ENCODE measurements around the gene NUP93.

Gene NUP93

DNA sequence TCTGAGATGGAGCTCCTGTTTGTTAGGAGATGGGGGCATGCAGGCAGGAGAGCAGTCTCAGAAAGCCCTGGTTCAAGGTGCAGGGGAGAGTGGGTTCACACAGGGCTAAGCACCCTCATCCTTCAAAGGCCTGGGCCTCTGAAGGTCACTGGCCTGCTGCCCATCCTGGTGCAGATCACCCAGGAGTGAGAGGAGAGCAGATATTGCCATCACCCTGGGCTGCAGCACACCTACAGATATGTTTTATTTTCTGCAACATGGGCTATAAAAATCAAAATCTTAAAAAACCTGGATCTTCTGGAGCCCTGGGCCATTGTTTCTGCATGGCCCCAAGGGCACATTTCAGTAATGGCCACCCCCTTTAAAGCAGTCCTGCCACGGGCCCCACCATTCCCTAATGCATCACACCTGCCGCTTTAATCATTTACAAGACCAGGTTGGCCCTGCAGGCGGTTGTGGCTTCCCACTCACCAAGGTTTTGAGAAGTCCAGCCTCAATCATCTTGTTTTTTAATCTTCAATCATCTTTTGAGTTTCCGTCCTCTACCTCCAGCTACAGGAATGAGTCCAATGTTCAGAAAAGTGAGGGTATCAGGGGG lies 20.4 kb upstream of the NUP93 start:
- Histone ChIP-seq H3K4me3 (ENCODE audit: low read depth, low read length) (no peak overlapping the region), H3K27ac (ENCODE audit: extremely low read depth, low read depth, low read length) (no peak overlapping the region), H3K36me3 (ENCODE audit: control insufficient read depth in 2 of 2, insufficient read depth in 1 of 2, low read length in 2 of 2) (no peaks in the 10 kb centered on the region), H3K4me1 (ENCODE audit: control insufficient read depth, insufficient read depth, low read length) (no peaks in the 10 kb centered on the region), H3K9me3 (ENCODE audit: control insufficient read depth, insufficient read depth, low read depth, low read length) (no peaks in the 10 kb centered on the region)
- ChIA-PET CTCF (interaction anchor here (0.6 kb wide), 2 partner anchors 10 to 346 kb away, joined by 3 read pairs; no protein-coding TSS in a partner anchor), POLR2A (no interaction called here)
- TF ChIP-seq HOXA7 (CRISPR knock-in tag; IDR thresholded peaks at IDR 0.05; ENCODE audit: borderline replicate concordance): no peak
- TF ChIP-seq ZNF629 (tag by site-specific recombination; IDR thresholded peaks at IDR 0.05): no peak
- TF ChIP-seq, protein P1, sequence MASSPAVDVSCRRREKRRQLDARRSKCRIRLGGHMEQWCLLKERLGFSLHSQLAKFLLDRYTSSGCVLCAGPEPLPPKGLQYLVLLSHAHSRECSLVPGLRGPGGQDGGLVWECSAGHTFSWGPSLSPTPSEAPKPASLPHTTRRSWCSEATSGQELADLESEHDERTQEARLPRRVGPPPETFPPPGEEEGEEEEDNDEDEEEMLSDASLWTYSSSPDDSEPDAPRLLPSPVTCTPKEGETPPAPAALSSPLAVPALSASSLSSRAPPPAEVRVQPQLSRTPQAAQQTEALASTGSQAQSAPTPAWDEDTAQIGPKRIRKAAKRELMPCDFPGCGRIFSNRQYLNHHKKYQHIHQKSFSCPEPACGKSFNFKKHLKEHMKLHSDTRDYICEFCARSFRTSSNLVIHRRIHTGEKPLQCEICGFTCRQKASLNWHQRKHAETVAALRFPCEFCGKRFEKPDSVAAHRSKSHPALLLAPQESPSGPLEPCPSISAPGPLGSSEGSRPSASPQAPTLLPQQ (tag by site-specific recombination; IDR thresholded peaks at IDR 0.05): 0 out of 2 replicates have a peak, but pooled peaks have one; percentile 35

DNA sequence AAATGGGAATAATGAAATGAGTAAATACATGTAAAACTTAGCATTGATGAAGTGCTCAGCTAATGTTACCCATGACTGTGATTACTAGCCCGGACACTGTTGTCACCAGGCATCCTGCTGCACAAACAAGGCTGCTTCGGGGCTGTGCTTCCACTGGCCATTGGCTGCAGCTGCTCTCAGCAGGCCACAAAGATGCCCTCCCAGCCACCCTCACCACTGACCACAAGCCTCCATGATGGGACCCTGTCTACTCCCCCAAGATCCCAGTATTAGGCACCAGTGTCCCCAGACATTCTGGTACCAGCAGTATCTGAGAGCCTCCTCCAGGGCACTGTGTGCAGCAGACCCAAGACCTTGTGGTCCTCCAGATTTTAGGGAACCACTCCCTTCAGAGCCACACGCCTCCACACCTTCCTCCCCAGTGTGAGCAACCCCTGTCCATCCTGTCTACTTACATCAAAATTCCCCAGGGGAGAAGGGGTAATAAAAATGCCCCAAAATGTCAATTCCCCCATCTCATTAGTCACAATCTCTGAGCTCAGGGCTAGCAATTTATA lies 19.7 kb upstream of the NUP93 start:
- H3K9me3 ChIP-seq (ENCODE audit: control insufficient read depth, insufficient read depth, low read depth, low read length): no peaks in the 10 kb centered on the region
- CTCF ChIA-PET: interaction anchor here (0.6 to 1.4 kb wide), 2 partner anchors 9 kb away, joined by 3 to 6 read pairs; no protein-coding TSS in a partner anchor
- no peak overlapping the region for H3K27ac ChIP-seq (ENCODE audit: extremely low read depth, low read depth, low read length)
- POLR2A ChIA-PET: no interaction called here
- H3K36me3 ChIP-seq (ENCODE audit: control insufficient read depth in 2 of 2, insufficient read depth in 1 of 2, low read length in 2 of 2): no peaks in the 10 kb centered on the region
- TF ChIP-seq ZNF701 (tag by site-specific recombination; IDR thresholded peaks at IDR 0.05): no peak
- no peak for TF ChIP-seq ZNF292 (tag by site-specific recombination; IDR thresholded peaks at IDR 0.05; ENCODE audit: borderline replicate concordance, low read depth)
- no peak for TF ChIP-seq ZNF175 (tag by site-specific recombination; IDR thresholded peaks at IDR 0.05)
- TF ChIP-seq, protein P2, sequence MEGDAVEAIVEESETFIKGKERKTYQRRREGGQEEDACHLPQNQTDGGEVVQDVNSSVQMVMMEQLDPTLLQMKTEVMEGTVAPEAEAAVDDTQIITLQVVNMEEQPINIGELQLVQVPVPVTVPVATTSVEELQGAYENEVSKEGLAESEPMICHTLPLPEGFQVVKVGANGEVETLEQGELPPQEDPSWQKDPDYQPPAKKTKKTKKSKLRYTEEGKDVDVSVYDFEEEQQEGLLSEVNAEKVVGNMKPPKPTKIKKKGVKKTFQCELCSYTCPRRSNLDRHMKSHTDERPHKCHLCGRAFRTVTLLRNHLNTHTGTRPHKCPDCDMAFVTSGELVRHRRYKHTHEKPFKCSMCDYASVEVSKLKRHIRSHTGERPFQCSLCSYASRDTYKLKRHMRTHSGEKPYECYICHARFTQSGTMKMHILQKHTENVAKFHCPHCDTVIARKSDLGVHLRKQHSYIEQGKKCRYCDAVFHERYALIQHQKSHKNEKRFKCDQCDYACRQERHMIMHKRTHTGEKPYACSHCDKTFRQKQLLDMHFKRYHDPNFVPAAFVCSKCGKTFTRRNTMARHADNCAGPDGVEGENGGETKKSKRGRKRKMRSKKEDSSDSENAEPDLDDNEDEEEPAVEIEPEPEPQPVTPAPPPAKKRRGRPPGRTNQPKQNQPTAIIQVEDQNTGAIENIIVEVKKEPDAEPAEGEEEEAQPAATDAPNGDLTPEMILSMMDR (tag by site-specific recombination; IDR thresholded peaks at IDR 0.05): no peak
- TF ChIP-seq FEZF1 (tag by site-specific recombination; IDR thresholded peaks at IDR 0.05): no peak
- TF ChIP-seq, protein P3, sequence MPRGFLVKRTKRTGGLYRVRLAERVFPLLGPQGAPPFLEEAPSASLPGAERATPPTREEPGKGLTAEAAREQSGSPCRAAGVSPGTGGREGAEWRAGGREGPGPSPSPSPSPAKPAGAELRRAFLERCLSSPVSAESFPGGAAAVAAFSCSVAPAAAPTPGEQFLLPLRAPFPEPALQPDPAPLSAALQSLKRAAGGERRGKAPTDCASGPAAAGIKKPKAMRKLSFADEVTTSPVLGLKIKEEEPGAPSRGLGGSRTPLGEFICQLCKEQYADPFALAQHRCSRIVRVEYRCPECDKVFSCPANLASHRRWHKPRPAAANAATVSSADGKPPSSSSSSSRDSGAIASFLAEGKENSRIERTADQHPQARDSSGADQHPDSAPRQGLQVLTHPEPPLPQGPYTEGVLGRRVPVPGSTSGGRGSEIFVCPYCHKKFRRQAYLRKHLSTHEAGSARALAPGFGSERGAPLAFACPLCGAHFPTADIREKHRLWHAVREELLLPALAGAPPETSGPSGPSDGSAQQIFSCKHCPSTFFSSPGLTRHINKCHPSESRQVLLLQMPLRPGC (tag by site-specific recombination; IDR thresholded peaks at IDR 0.05): no peak
- no peak for TF ChIP-seq ZNF24 (tag by site-specific recombination; IDR thresholded peaks at IDR 0.05)
- no peak for TF ChIP-seq ZNF114 (tag by site-specific recombination; IDR thresholded peaks at IDR 0.05)
- TF ChIP-seq ZNF391 (tag by site-specific recombination; IDR thresholded peaks at IDR 0.05; ENCODE audit: borderline replicate concordance, low read depth): no peak
- TF ChIP-seq ZNF174 (tag by site-specific recombination; IDR thresholded peaks at IDR 0.05): no peak
- H3K4me3 ChIP-seq (ENCODE audit: low read depth, low read length): no peak overlapping the region
- H3K4me1 ChIP-seq (ENCODE audit: control insufficient read depth, insufficient read depth, low read length): no peaks in the 10 kb centered on the region

DNA sequence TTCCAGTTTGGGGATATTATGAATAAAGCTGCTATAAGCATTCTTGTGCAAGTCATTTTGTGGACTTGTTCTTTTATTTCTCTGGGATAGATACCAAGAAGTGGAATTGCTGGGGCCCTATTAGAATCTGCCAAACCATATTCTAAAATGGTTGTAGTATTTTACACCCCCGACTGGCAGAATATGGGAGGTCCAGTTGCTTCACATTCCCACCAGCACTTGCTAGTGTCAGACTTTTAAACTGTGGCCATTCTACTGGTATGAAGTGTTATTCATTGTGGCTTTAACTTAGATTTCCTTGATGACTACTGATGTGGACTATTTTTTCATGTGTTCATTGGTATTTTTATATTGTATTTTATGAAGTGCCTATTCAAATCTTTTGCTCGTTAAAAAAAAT lies 18.1 kb upstream of the NUP93 start:
- POLR2A ChIA-PET: no interaction called here
- no peaks in the 10 kb centered on the region for H3K36me3 ChIP-seq (ENCODE audit: control insufficient read depth in 2 of 2, insufficient read depth in 1 of 2, low read length in 2 of 2)
- no peaks in the 10 kb centered on the region for H3K9me3 ChIP-seq (ENCODE audit: control insufficient read depth, insufficient read depth, low read depth, low read length)
- CTCF ChIA-PET: interaction anchor here (0.6 to 0.7 kb wide), 2 partner anchors 38 to 188 kb away, joined by 3 to 5 read pairs; no protein-coding TSS in a partner anchor
- no peaks in the 10 kb centered on the region for H3K4me1 ChIP-seq (ENCODE audit: control insufficient read depth, insufficient read depth, low read length)
- no peak overlapping the region for H3K27ac ChIP-seq (ENCODE audit: extremely low read depth, low read depth, low read length)
- no peak overlapping the region for H3K4me3 ChIP-seq (ENCODE audit: low read depth, low read length)
- TF ChIP-seq ZNF843 (tag by site-specific recombination; IDR thresholded peaks at IDR 0.05) (no peak), ZNF501 (tag by site-specific recombination; IDR thresholded peaks at IDR 0.05) (no peak), ZNF121 (tag by site-specific recombination; IDR thresholded peaks at IDR 0.05) (no peak), SETDB1 (IDR thresholded peaks at IDR 0.05; ENCODE audit: insufficient read length, low read length) (no peak), ZNF776 (tag by site-specific recombination; IDR thresholded peaks at IDR 0.05; ENCODE audit: borderline replicate concordance) (no peak), ZNF670 (tag by site-specific recombination; IDR thresholded peaks at IDR 0.05; ENCODE audit: low read depth) (no peak)
- TF ChIP-seq, protein P4, sequence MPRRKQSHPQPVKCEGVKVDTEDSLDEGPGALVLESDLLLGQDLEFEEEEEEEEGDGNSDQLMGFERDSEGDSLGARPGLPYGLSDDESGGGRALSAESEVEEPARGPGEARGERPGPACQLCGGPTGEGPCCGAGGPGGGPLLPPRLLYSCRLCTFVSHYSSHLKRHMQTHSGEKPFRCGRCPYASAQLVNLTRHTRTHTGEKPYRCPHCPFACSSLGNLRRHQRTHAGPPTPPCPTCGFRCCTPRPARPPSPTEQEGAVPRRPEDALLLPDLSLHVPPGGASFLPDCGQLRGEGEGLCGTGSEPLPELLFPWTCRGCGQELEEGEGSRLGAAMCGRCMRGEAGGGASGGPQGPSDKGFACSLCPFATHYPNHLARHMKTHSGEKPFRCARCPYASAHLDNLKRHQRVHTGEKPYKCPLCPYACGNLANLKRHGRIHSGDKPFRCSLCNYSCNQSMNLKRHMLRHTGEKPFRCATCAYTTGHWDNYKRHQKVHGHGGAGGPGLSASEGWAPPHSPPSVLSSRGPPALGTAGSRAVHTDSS (tag by site-specific recombination; IDR thresholded peaks at IDR 0.05): no peak
- TF ChIP-seq, protein P5, sequence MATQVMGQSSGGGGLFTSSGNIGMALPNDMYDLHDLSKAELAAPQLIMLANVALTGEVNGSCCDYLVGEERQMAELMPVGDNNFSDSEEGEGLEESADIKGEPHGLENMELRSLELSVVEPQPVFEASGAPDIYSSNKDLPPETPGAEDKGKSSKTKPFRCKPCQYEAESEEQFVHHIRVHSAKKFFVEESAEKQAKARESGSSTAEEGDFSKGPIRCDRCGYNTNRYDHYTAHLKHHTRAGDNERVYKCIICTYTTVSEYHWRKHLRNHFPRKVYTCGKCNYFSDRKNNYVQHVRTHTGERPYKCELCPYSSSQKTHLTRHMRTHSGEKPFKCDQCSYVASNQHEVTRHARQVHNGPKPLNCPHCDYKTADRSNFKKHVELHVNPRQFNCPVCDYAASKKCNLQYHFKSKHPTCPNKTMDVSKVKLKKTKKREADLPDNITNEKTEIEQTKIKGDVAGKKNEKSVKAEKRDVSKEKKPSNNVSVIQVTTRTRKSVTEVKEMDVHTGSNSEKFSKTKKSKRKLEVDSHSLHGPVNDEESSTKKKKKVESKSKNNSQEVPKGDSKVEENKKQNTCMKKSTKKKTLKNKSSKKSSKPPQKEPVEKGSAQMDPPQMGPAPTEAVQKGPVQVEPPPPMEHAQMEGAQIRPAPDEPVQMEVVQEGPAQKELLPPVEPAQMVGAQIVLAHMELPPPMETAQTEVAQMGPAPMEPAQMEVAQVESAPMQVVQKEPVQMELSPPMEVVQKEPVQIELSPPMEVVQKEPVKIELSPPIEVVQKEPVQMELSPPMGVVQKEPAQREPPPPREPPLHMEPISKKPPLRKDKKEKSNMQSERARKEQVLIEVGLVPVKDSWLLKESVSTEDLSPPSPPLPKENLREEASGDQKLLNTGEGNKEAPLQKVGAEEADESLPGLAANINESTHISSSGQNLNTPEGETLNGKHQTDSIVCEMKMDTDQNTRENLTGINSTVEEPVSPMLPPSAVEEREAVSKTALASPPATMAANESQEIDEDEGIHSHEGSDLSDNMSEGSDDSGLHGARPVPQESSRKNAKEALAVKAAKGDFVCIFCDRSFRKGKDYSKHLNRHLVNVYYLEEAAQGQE (tag by site-specific recombination; IDR thresholded peaks at IDR 0.05): no peak

Measured in HEK293 (cell line).